ENCODE data around the gene UNK.
A peak's percentile ranks its signal among the peaks of the same experiment; 100 is the strongest.
"Not testable (repeated sequence)": the region's sequence is repeated elsewhere in the genome, so short reads cannot be mapped to it uniquely, and the experiment has no call there.

UNK gene

DNA sequence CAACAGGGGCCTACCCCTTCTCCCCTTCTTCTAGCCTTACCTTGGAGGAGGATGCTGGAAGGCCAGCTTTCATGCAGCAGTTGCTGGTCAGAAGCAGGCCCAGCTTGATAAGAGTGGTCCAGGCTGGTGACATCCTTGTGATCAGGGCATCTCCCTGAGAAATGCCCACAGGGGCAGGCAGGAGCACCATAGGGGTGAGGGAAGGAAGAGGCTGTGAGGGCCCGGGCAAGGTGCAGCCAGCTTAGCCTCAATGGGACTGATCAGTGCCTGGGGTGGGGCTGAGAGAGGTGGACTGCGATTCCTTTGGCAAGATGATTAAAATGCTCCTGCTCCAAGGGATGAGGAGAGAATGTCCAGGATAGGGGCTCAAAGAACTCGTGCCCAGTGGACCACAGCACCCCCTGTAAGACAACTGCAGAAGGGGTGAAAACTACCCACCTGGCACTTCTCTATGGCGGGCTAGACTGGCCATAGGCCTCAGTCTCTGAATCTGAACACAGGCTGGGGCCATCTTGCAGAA is 10.1 kb upstream of the UNK start:
- DNase-seq (ENCODE audit: low spot score) = no peak

DNA sequence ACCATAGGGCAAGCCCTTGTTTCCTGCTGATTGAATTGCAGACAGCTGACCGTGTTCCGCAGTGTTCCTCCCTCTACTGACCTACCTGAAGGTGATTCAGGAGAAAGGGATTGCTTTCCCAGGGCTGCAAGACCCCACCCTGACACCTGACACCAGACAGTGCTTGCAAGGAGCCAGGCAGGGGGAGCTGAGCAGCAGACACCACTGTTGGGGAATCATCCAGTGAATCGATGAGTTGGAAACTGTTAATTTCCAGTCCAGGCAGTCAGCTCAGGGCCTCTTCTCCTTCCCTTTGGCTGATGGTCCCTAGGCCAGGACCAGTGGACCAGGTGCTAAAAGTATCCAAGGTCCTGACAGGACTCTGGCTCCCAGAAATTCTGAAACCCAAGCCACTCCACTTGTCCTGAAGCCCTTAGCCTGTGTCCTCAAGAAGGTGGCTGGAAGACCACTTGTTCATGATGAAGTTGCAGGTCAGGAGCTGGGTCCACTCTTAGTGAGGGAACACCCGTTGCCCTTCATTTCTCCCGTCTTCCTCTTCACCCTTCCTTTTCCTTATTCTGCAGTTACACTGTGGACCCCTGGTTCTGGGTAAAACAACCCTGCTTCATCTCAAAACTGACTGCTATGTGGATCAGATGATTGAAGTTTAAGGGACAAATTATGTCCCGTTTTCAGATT is 9.5 kb upstream of the UNK start:
- peak; percentile 67 for DNase-seq (ENCODE audit: low spot score)

DNA sequence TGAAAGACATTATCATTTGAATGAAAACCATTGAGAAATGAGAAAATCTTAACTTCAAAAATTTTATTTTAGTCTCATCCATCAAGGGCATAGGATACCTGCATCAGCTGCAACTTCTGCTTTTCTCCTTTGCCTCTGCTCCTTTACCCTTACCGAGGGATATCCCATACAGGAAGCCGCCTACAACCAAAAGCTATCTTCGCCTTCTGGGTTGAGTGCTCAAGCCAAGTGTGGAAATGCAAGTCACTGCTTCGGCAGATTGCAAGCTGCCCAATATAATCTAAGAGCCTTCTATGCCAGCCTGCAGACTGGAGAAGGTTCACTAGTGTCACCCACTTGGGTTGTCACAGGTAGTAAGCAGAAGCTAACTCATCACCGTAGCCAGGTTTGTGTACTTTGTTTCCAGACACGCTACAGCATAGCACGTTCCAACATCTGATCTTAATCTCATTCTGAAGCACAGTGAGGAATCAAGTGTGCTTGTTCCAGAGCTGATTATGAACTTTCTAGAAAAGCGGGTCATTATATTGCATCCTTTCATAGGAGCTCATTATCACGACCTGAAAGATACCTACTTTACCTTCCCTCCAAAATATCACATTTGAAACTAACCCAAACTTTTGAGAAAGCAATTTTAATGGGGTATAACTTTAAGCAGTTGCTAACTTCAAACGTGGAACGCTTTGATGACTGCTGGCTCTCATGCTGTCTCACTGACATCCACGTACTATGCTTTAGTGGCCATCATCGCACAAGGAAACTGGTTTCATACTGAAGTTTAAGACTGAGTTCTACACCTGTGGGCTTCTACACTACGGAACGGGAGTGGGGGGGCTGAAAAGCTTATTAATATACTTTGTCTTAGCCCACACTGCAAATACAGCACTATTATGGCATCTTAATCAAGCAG is 8.0 kb upstream of the UNK start:
- no peak for DNase-seq (ENCODE audit: low spot score)

DNA sequence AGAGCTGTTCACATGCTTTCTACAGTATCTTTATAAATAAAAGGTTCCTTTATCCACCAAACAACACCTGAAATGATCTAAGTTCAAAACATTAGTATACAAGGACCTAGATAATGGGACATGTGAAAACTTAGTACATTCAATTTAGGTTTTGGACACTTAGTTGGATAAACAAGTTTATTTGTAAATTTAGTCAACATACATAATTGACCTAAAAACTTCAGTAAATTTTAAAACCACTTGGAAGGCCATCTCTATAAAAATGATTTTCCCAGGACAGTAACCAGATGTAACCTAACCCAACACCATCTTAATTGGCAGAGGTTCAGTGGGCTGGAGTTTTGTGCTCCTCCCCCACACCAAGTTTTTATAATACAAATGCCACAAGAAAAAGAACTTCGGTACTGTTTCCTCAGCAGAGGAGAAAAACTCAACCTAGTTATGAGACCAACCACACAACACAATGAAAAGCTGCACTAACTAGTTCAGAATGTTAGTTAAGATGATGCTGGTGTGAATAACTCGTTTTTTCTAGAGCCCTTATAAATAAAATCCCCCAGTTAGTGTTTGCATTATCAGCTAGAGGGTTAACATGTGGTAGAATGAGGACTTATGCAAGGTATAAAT is 7.2 kb upstream of the UNK start:
- DNase-seq (ENCODE audit: low spot score) = no peak

DNA sequence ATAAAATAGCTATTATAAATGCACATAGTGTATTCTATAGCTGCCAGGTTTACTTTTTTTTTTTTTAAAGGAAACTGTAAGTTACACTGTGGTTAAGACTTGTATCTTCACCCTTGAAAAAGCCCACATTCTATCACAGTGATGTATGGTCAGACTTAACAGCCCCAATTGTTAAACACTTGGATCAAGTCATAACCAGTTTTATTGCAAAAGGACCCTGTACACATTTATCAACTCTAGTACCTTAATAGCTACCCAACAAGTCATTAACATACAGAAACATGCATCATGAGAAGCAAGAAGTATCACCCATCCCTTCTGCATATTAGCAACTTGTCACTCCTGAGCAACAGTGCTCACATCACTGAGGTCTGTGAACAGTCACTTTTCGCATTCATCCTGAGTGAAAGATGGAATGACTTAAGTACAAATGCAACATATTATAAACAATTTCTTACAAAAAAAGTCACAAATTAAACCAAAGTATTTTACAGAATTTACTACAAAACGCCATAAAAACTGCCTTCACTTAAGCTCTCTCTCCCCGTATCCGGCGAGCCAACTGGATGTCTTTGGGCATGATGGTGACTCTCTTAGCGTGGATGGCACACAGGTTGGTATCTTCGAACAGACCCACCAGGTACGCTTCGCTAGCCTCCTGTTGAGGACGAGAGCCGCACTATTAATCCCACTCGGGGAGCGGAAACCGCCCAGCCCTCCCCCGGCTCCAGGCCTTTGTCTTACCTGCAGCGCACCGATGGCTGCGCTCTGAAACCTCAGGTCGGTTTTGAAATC is 6.3 kb upstream of the UNK start:
- not testable (repeated sequence) for DNase-seq (ENCODE audit: low spot score)

DNA sequence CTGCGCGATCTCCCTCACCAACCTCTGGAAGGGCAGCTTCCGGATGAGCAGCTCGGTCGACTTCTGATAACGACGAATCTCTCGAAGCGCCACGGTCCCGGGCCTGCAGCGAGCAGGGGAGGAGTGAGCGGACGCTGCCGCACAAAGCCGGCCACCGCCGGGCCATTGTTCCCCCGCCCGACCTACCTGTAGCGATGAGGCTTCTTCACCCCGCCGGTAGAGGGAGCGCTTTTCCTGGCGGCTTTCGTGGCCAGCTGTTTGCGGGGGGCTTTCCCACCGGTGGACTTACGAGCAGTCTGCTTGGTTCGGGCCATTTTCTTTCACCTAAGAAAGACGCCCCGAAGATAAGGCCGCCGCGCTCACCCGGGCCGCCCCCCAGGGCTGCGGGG is 5.8 kb upstream of the UNK start:
- DNase-seq (ENCODE audit: low spot score) = peak; percentile 70

DNA sequence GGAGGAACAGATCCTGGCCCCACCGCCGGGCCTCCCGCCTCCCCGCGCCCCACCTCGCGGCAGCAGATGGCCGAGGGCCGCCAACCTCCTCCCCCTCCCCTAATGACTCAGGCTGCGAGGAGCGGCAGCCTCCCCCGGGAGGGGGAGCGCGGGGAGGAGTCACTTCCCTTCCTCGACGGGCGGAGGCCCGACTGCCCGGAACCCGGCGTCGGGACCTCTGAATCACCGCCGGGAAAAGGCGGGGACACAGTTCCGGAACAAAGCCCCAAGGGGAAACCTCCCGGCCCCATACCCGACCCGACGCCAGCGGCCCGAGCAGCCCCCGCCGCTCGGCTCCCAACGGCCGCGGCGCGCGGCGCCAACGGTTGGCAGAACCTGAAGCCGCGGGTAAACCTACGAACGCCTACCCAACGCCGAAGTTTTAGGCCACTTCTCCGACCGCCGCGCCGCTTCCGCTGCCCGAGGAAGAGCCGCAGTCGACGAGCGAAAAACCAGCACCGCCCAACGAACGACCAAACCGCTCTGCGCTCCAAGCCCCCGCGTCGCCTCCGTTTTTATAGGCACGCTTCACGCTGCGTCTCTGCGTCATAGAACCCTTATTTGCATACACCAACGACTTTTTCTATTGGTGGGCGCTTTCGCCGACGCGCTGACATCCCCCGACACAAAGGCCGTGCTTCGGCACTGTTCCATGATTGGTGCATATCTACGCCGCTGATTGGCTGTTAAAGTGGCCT is 5.2 kb upstream of the UNK start:
- DNase-seq (ENCODE audit: low spot score) = peak; percentile 100

DNA sequence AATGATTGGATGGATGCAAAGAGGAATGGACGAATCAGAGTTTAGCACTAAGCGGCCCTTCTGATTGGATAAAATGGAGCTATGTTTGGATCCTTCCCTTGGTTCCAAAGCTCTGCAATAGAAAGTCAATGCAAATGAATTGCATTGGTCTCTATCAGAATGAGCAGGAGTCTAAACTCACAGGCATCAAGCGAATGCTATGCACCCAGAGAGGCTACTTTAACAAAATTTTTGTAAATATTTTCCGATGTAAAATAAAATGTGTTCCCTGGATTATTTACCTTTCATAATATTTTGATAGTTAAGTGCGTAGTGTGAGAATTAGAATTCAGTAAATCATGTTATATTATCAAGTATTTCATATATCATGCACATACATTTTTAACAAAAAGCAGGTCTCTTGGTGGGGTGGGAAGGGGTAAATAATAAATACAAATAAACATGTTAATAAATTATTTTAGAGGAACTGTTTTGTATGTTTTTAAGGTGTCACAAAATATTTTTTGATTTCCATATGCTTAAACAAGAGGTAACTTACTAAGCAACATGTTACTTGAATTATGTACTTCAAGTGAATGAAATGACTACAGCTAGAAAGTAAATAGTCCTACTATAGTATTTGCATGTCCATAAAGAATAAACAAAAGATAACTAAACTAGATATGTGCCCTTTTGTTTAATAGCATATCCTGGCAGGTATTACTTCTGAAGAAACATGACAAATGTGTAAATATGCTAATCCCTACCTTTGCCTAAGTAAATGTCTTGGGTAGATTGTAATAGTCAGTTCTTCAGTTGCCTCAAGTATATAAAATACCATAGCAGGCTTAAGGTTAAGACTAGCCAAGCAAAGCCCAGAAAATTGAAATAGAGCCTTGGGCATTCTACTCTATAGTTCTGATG is 4.4 kb upstream of the UNK start:
- DNase-seq (ENCODE audit: low spot score) = no peak

DNA sequence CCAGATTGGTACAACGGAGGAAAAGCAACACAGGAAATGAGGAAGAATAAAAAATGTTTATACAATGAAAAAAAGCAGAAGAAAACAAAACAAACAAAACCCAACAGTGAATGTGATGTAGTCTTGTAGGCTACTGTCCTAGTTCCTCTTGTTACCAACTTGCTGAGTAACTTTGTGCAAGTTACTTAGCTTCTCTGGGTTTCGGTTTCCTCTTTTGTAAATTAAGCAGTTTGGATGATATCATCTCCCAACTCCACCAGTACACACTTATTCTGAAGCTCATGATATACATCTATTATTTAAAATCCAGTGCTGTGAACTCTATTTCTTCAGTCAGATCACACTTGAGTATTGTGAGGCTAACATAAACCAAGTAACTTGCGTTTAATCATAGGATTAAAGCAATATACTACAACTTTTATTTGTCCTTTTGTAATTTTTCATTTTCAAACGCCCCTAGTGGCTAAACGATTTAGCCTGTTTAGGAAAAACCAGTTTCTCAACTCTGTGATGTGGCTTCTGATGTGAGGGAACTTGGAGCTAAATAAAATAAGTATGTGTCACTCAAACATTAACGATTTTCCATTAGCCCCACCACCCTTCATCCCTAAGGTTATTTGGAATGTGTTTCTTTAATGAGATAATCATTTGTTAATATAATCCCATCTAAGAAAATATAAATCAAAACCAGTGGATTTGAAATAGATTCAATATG is 1.4 kb upstream of the UNK start:
- DNase-seq (ENCODE audit: low spot score) = peak; percentile 49

DNA sequence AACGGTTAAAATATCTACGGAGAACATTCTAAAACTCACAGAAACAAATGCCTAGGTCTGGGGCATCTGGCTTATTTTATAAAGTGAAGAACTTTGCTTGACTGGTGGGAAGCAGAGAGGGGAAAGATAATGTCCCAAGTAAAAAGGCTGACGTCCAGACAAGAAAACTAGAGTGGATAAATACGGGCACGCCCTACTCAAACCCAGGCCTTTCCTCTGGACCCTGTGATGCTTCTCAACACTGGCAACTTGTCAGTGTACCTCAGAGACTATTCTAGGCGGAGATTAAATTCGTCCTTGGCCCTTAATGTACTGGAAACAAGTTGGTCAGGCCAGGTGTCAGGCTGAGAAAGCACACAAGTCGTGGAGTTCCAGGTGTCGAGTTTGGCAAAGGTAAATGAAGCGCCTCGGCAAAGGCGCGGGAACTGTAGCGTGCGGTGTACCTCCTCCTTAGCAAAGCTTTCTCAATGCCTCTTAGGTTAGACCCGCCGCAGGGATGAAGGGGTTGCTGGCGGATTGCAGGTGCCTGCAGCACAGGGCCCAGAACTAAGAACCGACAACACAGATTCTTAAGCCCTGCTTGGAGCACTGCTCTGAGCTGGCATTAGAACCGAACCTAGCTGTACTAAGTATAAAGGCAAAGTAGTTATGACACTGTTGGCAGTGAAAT is 668 bp upstream of the UNK start:
- no peak for DNase-seq (ENCODE audit: low spot score)

DNA sequence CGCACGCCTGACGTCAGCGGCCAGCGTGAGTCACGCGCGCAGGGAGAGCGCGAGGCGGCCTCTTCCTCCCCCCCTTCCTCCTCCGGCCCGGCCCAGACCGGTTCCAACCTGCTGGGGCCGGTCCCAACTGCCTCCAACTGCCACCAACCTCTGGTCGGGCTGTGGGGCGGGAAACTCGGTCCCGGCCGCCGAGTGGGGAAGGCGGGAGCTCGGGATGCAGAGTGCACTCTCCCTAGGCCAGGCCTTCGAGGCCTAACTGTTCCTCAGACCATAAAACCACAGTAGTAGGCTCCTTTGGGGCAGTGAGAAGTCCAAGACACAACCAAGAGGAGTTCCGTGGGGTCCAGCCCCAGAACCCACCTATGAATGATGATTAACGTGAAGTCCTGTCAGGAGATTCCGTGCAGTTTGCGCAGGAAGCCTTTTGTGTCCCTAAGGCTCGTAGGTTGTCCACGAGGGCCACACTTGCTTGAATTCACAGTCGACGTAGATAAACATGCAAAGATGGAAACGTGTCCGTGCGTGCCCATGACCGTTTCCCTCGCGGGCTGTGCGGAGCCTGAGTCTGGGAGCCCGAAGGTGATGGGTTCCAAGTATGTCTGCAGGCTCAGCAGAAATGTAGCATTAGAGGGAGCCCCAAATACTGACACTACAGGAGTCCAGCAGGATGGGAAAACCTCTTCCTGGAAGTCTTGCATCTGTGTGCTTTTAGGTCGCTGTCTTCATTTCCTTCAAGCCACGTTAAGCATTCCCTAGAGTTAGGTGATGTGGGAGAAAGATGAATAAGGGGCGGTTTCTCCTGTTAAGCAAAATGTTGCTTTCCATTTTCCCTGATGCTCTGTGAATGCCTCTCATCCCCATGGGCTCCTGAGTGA is 647 bp downstream of the UNK start:
- peak; percentile 91 for DNase-seq (ENCODE audit: low spot score)

DNA sequence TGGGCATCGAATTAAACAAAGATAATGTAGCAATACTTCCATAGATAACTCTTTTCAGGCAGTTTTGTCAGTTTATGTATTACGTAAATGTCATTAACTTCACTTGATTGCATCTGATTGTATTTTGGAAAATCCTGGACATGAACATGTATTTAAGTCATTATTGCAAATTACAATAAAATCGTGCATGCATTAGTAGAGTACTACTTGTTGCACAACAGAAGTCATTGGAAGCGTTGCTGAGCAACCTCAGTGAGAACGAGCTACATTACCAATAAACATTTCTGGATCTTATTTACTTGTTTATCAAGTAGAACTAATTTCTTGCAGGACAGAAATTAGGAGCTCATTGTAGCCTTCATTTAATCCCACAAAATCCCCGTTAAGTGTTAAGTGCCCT is 6.6 kb downstream of the UNK start:
- DNase-seq (ENCODE audit: low spot score) = no peak

DNA sequence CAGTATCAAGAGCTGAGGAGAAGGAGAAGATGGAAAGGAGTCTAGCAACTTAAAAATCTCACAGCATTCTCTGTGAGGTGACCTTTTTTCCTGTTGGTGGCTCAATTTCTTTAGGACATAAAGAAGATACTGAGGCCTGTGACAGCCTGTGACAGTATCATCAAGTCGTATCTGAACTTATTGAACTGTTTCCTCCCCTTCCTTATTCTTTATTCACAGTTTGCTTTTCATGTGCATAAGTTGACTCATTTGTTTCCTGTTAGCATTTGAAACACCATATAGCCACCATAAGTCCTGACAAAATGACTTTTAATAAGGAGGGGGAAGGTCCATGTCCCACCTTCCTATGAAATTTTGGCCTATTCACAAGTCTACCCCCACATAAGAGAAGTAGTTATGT is 8.9 kb downstream of the UNK start:
- DNase-seq (ENCODE audit: low spot score) = no peak

DNA sequence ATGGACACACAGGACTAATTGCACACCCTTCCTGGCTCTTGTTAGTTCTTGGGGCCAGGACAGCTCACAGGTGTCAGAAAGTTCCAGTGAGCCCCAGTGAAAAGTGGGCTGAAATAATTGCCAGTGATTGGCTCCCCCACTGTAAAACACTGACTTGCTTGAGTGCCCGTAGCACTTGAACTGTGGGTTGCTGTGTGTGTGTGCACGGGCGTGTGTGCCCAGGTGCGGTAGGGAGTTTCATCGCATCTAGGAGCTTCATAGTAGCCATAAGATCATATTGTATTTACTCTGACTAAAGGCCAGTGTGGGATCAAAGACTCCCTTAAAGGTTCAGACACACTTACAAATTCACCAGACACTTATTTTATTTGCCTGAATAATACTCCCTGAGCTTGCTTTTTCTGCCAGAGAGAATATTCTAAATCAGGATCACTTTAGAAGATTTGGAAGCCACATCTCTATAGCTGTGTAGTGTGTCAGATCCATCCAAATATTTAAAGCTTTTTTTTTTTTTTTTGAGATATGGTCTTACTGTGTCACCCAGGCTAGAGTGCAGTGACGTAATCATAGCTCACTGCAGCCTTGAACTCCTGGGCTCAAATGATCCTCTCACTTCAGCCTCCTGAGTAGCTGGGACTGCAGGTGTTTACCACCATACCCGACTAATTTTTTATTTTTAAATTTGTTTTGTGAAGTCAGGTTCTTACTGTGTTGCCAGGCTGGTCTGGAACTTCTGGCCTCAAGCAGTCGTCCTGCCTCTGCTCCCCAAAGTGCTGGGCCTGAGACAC is 11.4 kb downstream of the UNK start:
- no peak for DNase-seq (ENCODE audit: low spot score)

DNA sequence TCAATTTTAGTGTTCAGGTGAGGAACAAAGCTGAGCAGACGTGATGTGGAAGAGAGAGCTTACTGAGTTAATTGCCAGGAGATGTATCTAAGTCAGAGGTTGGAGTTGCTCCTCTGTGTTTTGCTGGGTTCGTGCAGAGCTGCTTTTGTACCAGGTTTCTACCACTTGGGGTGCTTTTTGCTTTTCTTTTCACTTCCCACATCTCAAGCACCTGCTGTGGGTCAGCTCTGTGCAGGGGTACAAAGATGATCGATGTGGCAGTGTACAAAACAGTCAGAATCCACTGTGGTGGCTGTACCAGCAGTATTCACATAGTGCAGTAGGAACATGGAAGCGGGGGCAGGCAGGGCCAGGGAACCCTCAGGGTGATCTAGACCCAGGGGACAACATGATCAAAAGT is 14.8 kb downstream of the UNK start:
- DNase-seq (ENCODE audit: low spot score) = no peak

DNA sequence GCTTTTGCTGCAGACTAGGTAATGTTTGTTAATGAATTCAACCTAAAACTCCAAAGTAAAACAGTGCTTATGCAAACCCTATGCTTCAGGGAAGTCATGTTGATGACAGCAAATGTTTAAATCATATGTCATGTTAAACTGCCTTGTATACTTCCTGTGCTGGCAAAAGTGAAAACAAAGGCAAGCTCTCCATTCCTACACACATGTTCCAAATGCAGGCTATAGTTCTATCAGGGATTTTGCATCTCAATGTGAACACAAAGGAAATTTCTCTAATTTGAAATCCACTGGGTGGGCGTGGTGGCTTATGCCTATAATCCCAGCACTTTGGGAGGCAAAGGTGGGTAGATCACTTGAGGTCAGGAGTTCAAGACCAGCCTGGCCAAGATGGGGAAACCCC is 19.3 kb downstream of the UNK start:
- no peak for DNase-seq (ENCODE audit: low spot score)

DNA sequence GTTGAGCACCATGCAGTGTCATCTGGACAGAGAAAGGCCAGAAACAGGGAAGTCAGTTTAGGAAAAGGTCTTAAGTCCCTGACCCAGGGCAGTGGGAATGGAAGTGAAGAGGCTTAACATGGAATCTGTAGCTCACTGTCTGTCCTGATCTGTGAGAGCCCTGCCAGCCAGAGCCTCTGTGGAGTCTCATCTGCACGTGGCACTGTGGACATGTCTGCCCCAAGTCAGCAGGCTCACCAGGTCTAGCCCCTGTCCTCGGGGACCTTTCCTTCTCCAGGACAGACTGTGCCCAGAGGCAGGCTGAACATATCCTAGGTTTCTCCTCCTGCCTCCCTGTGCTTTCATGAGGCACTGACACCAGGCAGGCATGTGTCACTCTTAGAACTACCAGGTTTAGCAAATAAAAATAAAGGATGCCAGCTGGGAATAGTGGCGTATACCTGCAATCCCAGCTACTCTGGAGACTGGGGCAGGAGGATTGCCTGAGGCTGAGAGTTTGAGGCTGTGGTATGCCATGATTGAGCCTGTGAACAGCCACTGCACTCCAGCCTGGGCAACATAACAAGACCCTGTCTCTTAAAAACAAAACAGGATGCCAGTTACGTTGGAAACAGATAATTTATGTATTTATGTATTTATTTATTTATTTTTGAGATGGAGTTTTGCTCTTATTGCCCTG is 22.4 kb downstream of the UNK start:
- DNase-seq (ENCODE audit: low spot score) = no peak
